Prostate gland (tissue), 2 donors: ENCODE data around the gene MBLAC1. TPM values are rescaled to one million over a fixed set of nuclear protein-coding genes. Genes with fewer than 3 reads are reported as not detected.
A peak's percentile ranks its signal among the peaks of the same experiment; 100 is the strongest.

ENCODE experiments used
- DNase-seq: peaks from one replicate; pipeline ENCODE4 v3.0.0-alpha.2; 2019; ENCODE audit warnings: low spot score
- H3K27ac ChIP-seq, 2 donors: fragments of 200-600 bp; sonication (generic); 2 replicates each; pipeline ENCODE4 v1.5.1; 2017 to 2019
- H3K27me3 ChIP-seq: fragments of 200-600 bp; sonication (generic); replicated peaks from 2 replicates; pipeline ENCODE4 v1.5.1; 2019; ENCODE audit not compliant: insufficient read depth
- H3K36me3 ChIP-seq, 2 donors: fragments of 200-600 bp; sonication (generic); 1 replicate in 1 of 2; 2 replicates in 1 of 2; pipeline versions ENCODE4 v1.5.1 to v1.8.1; 2017 to 2019
- H3K4me1 ChIP-seq: fragments of 200-600 bp; sonication (generic); replicated peaks from 2 replicates; pipeline ENCODE4 v1.5.1; 2019
- H3K4me3 ChIP-seq, 2 donors: fragments of 200-600 bp; sonication (generic); 2 replicates each; pipeline ENCODE4 v1.5.1; 2017 to 2019
- H3K9me3 ChIP-seq: fragments of 200-600 bp; sonication (generic); 2 replicates; pipeline ENCODE4 v1.5.1; 2017
- CTCF ChIP-seq, 4 experiments: fragments of 200-600 bp in 2 of 4; fragments of 450-650 bp in 2 of 4; sonication (generic) in 2 of 4; IDR thresholded peaks; 1 replicate in 3 of 4; 2 replicates in 1 of 4; pipeline ENCODE4 v1.5.1; 2016 to 2019; ENCODE audit warnings: antibody characterized with exemption in 4 of 4, mild to moderate bottlenecking in 2 of 4, moderate library complexity in 2 of 4
- POLR2A ChIP-seq: fragments of 450-650 bp; IDR thresholded peaks from one replicate; pipeline ENCODE4 v1.6.1; 2016; ENCODE audit warnings: antibody characterized with exemption, mild to moderate bottlenecking
- POLR2AphosphoS5 ChIP-seq: sonication (generic); formaldehyde crosslinking; IDR thresholded peaks from one replicate; pipeline ENCODE4 v1.6.1; 2017; ENCODE audit warnings: antibody characterized with exemption
- WGBS: methylation state at CpG from one replicate; pipeline ENCODE4 v1.1.5; 2018; 5-methylcytosine and 5-hydroxymethylcytosine counted together
- intact Hi-C: fragments of 100-400 bp; cut with DNase I; formaldehyde crosslinking; loops from one replicate; pipeline ENCODE4 v1.14.2; 2022
- total RNA-seq, 2 donors: library from RNA; depleted of rRNA; stranded (reverse); fragments of >200 nt; gene quantifications; one replicate each; pipeline ENCODE4 v1.1.0, GENCODE V29; 2016

The MBLAC1 gene
- total RNA-seq, 2 donors from 2014 or later, result 4.4 to 6.1 TPM

- no peaks in the 10 kb centered on the region for H3K27me3 ChIP-seq
- H3K36me3 ChIP-seq, result no peaks in the 10 kb centered on the region
- no peak overlapping the region for H3K4me3 ChIP-seq
- TF ChIP-seq CTCF (IDR thresholded peaks at IDR 0.05), result no peak
- TF ChIP-seq POLR2A, result no peak
- no peak for TF ChIP-seq POLR2AphosphoS5
- H3K4me1 ChIP-seq, result peaks cover 6% of the 10 kb centered on the region
- WGBS, result 32% methylated on average over 1 of the region's 1 CpG
- intact Hi-C loops, result loop anchor here (10.0 kb wide), 2 partner anchors 126 to 224 kb away; no protein-coding TSS in a partner anchor
- no peak overlapping the region for H3K27ac ChIP-seq
- DNase-seq, result no peak
- H3K9me3 ChIP-seq, result no peaks in the 10 kb centered on the region
Measured at GRCh38 chr7:100120733-100121036, 6.1 kb upstream of the MBLAC1 start.

GRCh38 chr7:100122067-100122466 lies 4.7 kb upstream of the MBLAC1 start:
- Histone ChIP-seq H3K27me3 (no peaks in the 10 kb centered on the region), H3K4me1 (peaks cover 6% of the 10 kb centered on the region), H3K4me3 (no peak overlapping the region), H3K27ac (no peak overlapping the region), H3K9me3 (no peaks in the 10 kb centered on the region), H3K36me3 (no peaks in the 10 kb centered on the region)
- DNase-seq, result no peak
- WGBS, result 49% methylated on average over 13 of the region's 13 CpGs
- intact Hi-C loops, result loop anchor here (10.0 kb wide), 2 partner anchors 127 to 223 kb away; no protein-coding TSS in a partner anchor
- TF ChIP-seq POLR2AphosphoS5 (no peak), CTCF (IDR thresholded peaks at IDR 0.05) (no peak), POLR2A (no peak)

- H3K36me3 ChIP-seq, result no peaks in the 10 kb centered on the region
- no peak overlapping the region for H3K27ac ChIP-seq
- no peaks in the 10 kb centered on the region for H3K27me3 ChIP-seq
- H3K4me3 ChIP-seq, result no peak overlapping the region
- no peak for DNase-seq
- WGBS, result 90% methylated on average over 1 of the region's 1 CpG
- peaks cover 6% of the 10 kb centered on the region for H3K4me1 ChIP-seq
- TF ChIP-seq POLR2AphosphoS5, result no peak
- no peak for TF ChIP-seq CTCF (IDR thresholded peaks at IDR 0.05)
- TF ChIP-seq POLR2A, result no peak
- intact Hi-C loops, result loop anchor here (10.0 kb wide), 2 partner anchors 128 to 222 kb away; no protein-coding TSS in a partner anchor
- no peaks in the 10 kb centered on the region for H3K9me3 ChIP-seq
Measured at GRCh38 chr7:100122568-100122967, 4.2 kb upstream of the MBLAC1 start.

GRCh38 chr7:100124301-100125230 lies 2.2 kb upstream of the MBLAC1 start:
- 79% methylated on average over 4 of the region's 4 CpGs for WGBS
- Histone ChIP-seq H3K9me3 (no peaks in the 10 kb centered on the region), H3K27ac (no peak overlapping the region), H3K4me3 (no peak overlapping the region), H3K36me3 (no peaks in the 10 kb centered on the region), H3K4me1 (peaks cover 6% of the 10 kb centered on the region), H3K27me3 (no peaks in the 10 kb centered on the region)
- intact Hi-C loops, result loop anchor here (5.0 to 10.0 kb wide), 3 partner anchors 37 to 220 kb away; partner anchors contain the start of gene COPS6
- no peak for DNase-seq
- TF ChIP-seq POLR2AphosphoS5 (no peak), POLR2A (no peak)

- DNase-seq, result no peak
- 13% methylated on average over 22 of the region's 29 CpGs for WGBS
- Histone ChIP-seq H3K27ac (peak overlapping the region; percentile 96 to 98), H3K4me3 (peak overlapping the region; percentile 76 to 86), H3K9me3 (no peaks in the 10 kb centered on the region), H3K27me3 (no peaks in the 10 kb centered on the region), H3K36me3 (no peaks in the 10 kb centered on the region), H3K4me1 (no peaks in the 10 kb centered on the region)
- no peak for TF ChIP-seq POLR2AphosphoS5
- TF ChIP-seq POLR2A, result no peak
- peak in 1 of 4 experiments; percentile 24 for TF ChIP-seq CTCF (IDR thresholded peaks at IDR 0.05)
- intact Hi-C loops, result loop anchor here (5.0 to 10.0 kb wide), 3 partner anchors 39 to 218 kb away; partner anchors contain the start of gene COPS6
Measured at GRCh38 chr7:100126239-100126930, 382 bp upstream of the MBLAC1 start.
